ENCODE measurements around the gene HCAR2.
"Not testable (repeated sequence)": the region's sequence is repeated elsewhere in the genome, so short reads cannot be mapped to it uniquely, and the experiment has no call there.

HCAR2 gene

GRCh38 chr12:122665759-122666158, 37.4 kb downstream of the HCAR2 start:
- DNase-seq (ENCODE audit: insufficient read length), result no peak
- no peak for FAIRE-seq
- TF ChIP-seq POLR2A (IDR thresholded peaks at IDR 0.05; ENCODE audit: low read depth, low read length) (no peak), POLR2AphosphoS5 (IDR thresholded peaks at IDR 0.05; ENCODE audit: low read depth, low read length) (no peak), TAF1 (IDR thresholded peaks at IDR 0.05; ENCODE audit: borderline replicate concordance, low read depth, low read length) (no peak)

GRCh38 chr12:122665349-122665748, 37.8 kb downstream of the HCAR2 start:
- DNase-seq (ENCODE audit: insufficient read length) (no peak), FAIRE-seq (no peak)
- no peak for TF ChIP-seq POLR2AphosphoS5 (IDR thresholded peaks at IDR 0.05; ENCODE audit: low read depth, low read length)
- TF ChIP-seq TAF1 (IDR thresholded peaks at IDR 0.05; ENCODE audit: borderline replicate concordance, low read depth, low read length), result no peak
- TF ChIP-seq POLR2A (IDR thresholded peaks at IDR 0.05; ENCODE audit: low read depth, low read length), result no peak

GRCh38 chr12:122661938-122662337, 41.2 kb downstream of the HCAR2 start:
- DNase-seq (ENCODE audit: insufficient read length), result no peak
- FAIRE-seq, result no peak
- TF ChIP-seq POLR2A (IDR thresholded peaks at IDR 0.05; ENCODE audit: low read depth, low read length), result no peak
- TF ChIP-seq TAF1 (IDR thresholded peaks at IDR 0.05; ENCODE audit: borderline replicate concordance, low read depth, low read length), result no peak

GRCh38 chr12:122661246-122661645, 41.9 kb downstream of the HCAR2 start:
- FAIRE-seq (no peak), DNase-seq (ENCODE audit: insufficient read length) (no peak)
- TF ChIP-seq TAF1 (IDR thresholded peaks at IDR 0.05; ENCODE audit: borderline replicate concordance, low read depth, low read length) (no peak), POLR2A (IDR thresholded peaks at IDR 0.05; ENCODE audit: low read depth, low read length) (no peak), POLR2AphosphoS5 (IDR thresholded peaks at IDR 0.05; ENCODE audit: low read depth, low read length) (no peak)

- no peak for TF ChIP-seq POLR2AphosphoS5 (IDR thresholded peaks at IDR 0.05; ENCODE audit: low read depth, low read length)
- TF ChIP-seq POLR2A (IDR thresholded peaks at IDR 0.05; ENCODE audit: low read depth, low read length), result no peak
- no peak for DNase-seq (ENCODE audit: insufficient read length)
- FAIRE-seq, result no peak
These were observed 43.6 kb downstream of the HCAR2 start for GRCh38 chr12:122659579-122659978.

- no peak for FAIRE-seq
- no peak for TF ChIP-seq POLR2AphosphoS5 (IDR thresholded peaks at IDR 0.05; ENCODE audit: low read depth, low read length)
- TF ChIP-seq POLR2A (IDR thresholded peaks at IDR 0.05; ENCODE audit: low read depth, low read length), result no peak
- TF ChIP-seq TAF1 (IDR thresholded peaks at IDR 0.05; ENCODE audit: borderline replicate concordance, low read depth, low read length), result no peak
These were observed 46.9 kb downstream of the HCAR2 start for GRCh38 chr12:122656298-122656697.

GRCh38 chr12:122653291-122653690, 49.9 kb downstream of the HCAR2 start:
- DNase-seq (ENCODE audit: insufficient read length); FAIRE-seq: not testable (repeated sequence)

More at GRCh38 chr12:122656298-122656697, 46.9 kb downstream of the HCAR2 start:
- no peak for DNase-seq (ENCODE audit: insufficient read length)

GRCh38 chr12:122651520-122652224, 51.5 kb downstream of the HCAR2 start:
- DNase-seq (ENCODE audit: insufficient read length), result no peak
- FAIRE-seq, result no peak
- TF ChIP-seq TAF1 (IDR thresholded peaks at IDR 0.05; ENCODE audit: borderline replicate concordance, low read depth, low read length), result no peak
- no peak for TF ChIP-seq POLR2A (IDR thresholded peaks at IDR 0.05; ENCODE audit: low read depth, low read length)
- no peak for TF ChIP-seq POLR2AphosphoS5 (IDR thresholded peaks at IDR 0.05; ENCODE audit: low read depth, low read length)

Measured in GM12892 (cell line).